HG03575 (cell line): ENCODE data around the gene PACS1.
"Not testable (repeated sequence)": the region's sequence is repeated elsewhere in the genome, so short reads cannot be mapped to it uniquely, and the experiment has no call there.

Experiments used
- ATAC-seq: cut with Tn5 transposase; IDR thresholded peaks from one replicate; pipeline ENCODE4 v1.9.1; 2021; ENCODE audit not compliant: unreplicated experiment, insufficient number of reproducible peaks, low FRiP score; ENCODE audit errors: extremely low read depth

Gene PACS1

DNA sequence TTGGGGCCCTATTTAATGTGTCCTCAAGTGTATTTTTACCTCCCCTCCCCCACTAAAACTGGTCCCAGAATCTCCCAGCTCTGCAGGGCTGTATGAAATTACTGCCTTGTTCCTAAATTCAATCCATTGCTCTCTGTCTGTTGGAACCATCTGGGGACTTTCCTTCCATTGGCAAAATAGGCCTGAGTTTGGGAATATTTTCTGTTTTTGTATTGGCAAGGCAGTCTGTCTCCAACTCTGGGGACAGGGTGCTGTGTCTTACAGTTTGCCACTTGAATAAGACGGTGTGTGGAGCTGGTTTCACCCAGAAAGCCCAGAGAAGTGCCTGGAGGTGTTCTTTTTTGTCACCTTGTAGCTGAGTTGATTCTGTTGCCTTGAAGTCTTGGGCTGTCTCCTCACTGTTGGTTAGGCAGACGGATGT lies 1.3 kb downstream of the PACS1 start:
- no peak for ATAC-seq

DNA sequence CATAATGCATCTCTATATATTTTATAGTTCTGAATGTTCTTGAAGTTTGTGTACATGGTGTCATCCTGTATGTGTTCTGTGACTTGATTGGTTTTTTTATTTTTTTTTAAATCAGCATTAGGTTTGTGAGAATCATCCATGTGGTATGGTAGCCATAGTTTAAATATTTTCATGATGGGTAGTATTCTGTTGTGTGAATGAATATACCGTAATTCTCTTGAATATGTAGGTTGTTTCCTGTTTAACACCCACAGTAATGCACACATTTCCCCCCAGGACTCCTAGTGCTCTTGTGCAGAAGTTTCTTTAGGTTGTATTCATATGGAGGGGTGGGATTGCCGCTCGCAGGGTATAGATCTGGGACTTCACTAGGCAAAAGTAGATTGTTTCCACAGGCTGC lies 2.0 kb downstream of the PACS1 start:
- ATAC-seq = no peak

DNA sequence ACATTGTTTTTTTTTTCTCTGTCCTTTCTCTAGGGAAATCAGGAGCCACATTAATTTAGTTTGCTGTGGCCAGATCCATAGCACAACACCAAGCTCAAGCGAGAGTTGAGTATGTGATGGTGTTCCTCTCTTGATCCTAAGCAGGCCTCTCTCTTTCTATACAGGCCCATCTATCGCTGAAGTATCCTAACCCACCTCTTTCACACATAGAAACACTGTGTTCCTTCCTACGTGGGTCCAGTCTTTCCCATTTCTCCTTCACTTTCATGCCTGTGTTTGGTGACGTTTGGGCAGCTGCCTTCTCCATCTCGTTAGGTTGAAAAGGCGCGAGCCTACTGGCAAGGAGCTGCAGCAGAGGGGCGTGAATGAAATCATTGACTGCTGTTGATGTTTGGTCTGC lies 2.4 kb downstream of the PACS1 start:
- ATAC-seq = no peak

DNA sequence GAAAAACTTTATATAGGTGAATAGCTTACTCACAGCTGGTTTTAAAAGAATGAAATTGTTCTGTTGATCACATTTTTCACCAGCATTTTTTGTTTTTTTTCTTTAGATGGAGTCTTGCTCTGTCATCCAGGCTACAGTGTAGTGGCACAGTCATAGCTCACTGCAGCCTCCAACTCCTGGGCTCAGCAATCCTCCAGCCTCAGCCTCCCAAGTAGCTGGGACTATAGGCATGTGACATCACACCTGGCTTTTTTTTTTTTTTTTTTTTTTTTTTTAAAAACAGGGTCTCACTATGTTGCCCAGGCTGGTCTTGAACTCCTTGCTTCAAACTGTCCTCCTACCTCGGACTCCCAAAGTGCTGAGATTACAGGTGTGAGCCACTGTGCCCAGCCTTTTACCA lies 3.6 kb downstream of the PACS1 start:
- no peak for ATAC-seq

DNA sequence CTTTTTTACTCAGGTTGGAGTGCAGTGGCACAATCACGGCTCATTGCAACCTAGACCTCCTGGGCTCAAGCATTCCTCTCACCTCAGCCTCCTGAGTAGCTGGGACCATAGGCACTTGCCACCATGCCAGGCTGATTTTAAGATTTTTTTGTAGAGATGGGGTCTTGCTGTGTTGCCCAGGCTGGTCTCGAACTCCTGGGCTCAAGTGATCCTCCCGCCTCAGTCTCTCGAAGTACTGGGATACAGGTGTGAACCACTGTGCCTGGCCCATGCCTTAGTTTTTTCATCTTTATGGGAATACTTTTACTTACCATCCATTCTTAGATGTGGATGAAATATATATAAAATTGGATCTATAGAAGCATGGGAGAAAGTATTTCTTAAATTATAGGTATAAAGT lies 5.2 kb downstream of the PACS1 start:
- ATAC-seq = no peak

DNA sequence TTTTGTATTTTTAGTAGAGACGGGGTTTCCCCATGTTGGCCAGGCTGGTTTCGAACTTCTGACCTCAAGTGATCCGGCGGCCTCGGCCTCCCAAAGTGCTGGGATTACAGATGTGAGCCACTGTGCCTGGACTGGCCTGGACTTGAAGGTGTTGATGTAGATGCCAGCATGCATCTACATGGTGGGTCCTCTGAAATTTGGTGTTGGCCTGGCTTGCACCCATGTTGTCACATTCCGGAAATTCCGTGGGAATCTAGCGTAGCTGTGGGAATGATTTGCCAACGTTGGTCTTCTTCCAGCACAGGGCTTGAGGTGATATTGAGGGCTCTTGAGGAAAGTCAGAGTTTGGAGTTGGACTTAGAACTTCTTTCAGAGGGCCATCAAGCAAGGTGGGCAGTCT lies 6.5 kb downstream of the PACS1 start:
- no peak for ATAC-seq

GRCh38 chr11:66077927-66078326 lies 7.9 kb downstream of the PACS1 start:
- ATAC-seq = no peak

DNA sequence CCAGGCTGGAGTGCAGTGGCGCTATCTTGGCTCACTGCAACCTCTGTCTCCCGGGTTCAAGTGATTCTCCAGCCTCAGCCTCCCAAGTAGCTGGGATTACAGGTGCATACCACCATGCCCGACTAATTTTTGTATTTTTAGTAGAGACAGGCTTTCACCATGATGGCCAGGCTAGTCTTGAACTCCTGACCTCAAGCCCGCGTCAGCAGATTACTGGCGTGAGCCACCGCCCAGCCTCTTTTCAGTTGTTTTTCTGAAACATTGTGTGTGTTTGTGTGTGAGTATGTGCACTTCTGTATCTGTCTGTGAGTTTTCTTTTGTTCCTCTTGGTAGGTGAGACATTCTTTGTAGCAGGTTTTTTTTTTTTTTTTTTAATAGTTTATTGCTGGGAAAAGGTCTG lies 8.9 kb downstream of the PACS1 start:
- not testable (repeated sequence) for ATAC-seq

DNA sequence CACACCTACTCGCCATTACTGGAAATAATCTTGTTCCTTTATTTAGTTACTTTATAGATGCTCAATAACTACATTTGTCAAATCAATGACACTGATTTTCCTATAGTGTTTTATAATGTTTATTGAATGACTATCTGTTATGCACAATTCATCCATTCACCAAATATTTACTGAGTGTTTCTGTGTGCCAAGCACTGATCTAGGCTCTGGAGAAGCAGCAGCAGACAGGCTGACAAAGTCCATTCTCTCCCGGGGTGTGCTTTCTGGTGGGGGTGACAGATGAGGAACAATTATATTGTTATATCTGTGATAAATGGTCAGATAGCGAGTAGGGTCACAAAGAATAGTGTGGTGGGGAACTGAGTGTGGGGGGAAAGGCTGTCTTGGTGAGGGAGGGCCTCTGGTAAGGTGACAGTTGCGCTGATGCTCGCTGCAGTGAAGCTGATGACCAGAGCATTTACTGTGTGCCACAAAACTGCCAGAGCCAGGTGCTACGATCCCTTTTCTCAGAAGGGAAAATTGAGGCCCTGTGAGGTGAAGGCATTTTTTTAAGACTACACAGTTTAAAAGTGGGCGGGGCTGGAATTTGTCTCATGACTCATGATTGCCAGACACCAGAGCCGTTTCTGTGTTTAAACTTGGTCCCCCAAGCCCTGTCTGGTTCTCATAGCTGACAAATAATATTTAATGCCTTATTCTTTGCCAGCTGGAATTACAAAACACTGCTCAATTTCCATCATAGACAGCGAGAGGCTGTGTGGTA lies 10.2 kb downstream of the PACS1 start:
- no peak for ATAC-seq

- no peak for ATAC-seq
Measured at GRCh38 chr11:66081505-66081904, 11.4 kb downstream of the PACS1 start.

DNA sequence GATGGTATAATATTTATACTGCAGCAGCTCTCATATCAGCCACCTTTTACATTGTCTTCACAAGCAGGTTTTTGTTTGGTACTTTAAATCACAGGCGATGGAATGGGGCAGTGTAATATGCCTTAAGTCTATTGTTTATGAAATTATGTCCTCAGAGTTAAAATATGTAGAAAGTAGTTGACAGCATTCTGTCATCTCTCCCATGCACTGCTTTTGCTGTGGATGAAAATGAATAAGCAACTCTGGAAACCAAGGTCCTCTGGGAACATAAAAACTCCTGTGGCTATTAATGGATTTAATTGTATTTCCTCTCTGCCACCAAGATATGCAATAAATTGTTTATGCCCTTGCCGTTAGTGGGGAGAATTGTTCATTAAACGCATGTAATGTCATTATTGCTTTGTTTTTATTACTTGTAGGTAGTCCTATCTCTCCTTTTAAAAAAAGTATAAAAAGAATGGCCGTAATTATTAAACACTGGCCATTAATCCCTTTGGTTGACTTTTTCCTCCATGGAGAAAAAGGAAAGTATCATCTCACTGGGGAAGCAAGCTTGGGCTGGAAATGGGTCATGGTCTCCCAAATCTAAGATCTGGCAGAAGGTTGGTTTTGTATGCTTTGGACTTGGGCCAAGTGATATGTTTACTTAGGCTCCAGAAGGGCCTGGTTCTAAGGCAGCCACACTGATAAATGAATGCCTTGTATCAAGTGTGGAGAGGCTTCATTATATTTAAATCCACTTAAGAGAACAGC lies 13.1 kb downstream of the PACS1 start:
- ATAC-seq = no peak

DNA sequence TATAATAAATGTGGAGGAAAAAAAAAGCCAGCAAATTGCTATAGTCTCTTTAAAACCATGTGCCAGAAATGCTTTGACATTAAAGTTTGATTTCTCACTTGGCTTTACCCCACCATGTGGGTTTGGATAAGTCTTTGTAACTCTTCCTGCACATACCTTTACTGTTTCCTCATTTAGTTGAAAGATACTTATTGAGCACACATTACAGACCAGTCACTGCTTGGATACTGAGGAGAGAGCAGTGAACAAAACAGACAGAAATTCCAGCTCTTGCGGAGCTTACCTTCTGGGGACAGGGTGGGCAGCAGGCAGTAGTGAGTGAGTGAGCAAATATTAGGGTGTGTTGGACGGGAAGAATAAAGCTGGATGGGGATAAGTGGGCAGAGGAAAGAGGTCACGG lies 13.7 kb downstream of the PACS1 start:
- ATAC-seq = no peak

GRCh38 chr11:66084821-66085475 lies 14.9 kb downstream of the PACS1 start:
- no peak for ATAC-seq

- ATAC-seq = no peak
Measured at GRCh38 chr11:66087148-66087908, 17.3 kb downstream of the PACS1 start.

DNA sequence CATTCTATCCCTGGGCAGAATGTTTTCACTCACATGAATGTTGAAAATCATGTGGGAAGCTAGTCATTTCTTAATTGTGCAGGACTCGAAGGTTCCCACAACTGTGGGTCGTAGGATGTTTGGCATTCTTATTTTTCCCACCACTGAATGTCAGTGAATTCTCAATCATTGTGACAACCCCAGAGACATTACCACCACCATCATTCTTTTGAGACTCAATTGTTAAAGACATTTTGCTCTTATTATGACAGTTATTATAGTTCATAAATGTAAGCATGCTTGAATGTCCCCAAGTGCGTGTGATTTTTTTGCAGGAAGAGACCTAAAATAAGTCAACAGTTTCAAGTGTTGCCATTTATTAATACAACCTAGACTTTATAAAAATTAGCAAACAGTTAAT lies 19.0 kb downstream of the PACS1 start:
- no peak for ATAC-seq

GRCh38 chr11:66090288-66090687 lies 20.2 kb downstream of the PACS1 start:
- no peak for ATAC-seq

- not testable (repeated sequence) for ATAC-seq
Measured at GRCh38 chr11:66092125-66092524, 22.1 kb downstream of the PACS1 start.

GRCh38 chr11:66099746-66100145 lies 29.7 kb downstream of the PACS1 start:
- not testable (repeated sequence) for ATAC-seq

GRCh38 chr11:66100272-66101065 lies 30.4 kb downstream of the PACS1 start:
- ATAC-seq = no peak
